GM20431 (cell line): Measurements from ENCODE around the gene KIF5C.
"Not testable (repeated sequence)": the region's sequence is repeated elsewhere in the genome, so short reads cannot be mapped to it uniquely, and the experiment has no call there.

Source experiments
- in situ Hi-C: fragments of 300-500 bp; cut with MseI, MboI; formaldehyde crosslinking; loops from one replicate; pipeline ENCODE4 v1.15.0; 2020; ENCODE audit warnings: low sequenced_read_pairs; ENCODE audit not compliant: unreplicated experiment

Gene KIF5C

DNA sequence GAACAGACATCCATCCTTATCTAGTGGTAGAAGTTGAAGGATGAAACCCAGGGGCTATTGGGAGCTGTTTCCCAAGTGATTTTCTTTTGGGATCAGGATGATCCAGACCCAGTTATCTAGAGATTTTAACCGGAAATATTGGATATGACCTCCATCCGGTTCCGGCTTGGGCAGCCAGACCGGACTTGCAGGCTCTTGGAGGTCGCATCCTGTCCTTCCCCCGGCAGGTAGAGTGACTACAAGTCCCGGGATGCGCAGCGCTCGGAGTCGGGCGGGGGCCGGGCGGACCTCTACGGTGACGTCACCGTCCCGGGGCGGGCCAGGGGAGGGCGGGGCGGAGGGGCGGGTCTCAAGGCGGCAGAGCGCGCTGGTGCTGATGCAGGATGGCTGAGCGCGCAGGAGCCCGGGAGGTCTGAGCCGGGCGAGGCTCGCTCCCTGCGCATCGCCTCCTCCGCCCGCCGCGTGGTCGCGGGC, at the start of gene KIF5C:
Gene KIF5C, plus strand, starts transcription at position 360 of the 474 bp plus-strand sequence. CDS start 391 bp downstream, outside the sequence.
- in situ Hi-C loops: no loop called here

- in situ Hi-C loops: no loop called here
Measured at GRCh38 chr2:148826791-148827190, 48.2 kb upstream of the KIF5C start.

DNA sequence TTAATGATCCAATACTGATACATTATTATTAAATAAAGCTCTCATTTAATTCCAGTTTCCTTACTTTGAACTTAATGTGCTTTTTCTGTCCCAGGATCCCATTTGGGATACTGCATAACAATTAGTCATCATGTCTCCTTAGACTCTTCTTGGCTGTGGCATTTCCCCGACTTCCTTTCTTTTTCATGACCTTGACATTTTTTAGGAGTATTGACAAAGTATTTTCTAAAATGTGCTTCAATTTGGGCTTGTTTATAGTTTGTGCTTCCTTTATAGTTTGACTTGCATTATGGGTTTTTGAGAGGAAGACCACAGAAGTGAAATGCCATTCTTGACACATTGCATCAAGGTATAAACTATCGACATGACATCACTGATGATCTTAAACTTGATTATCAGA, 46.1 kb upstream of the KIF5C start:
- in situ Hi-C loops: no loop called here

GRCh38 chr2:148829618-148830017, 45.4 kb upstream of the KIF5C start:
- in situ Hi-C loops: no loop called here

- in situ Hi-C loops: no loop called here
Measured at GRCh38 chr2:148832637-148833036, 42.4 kb upstream of the KIF5C start.

DNA sequence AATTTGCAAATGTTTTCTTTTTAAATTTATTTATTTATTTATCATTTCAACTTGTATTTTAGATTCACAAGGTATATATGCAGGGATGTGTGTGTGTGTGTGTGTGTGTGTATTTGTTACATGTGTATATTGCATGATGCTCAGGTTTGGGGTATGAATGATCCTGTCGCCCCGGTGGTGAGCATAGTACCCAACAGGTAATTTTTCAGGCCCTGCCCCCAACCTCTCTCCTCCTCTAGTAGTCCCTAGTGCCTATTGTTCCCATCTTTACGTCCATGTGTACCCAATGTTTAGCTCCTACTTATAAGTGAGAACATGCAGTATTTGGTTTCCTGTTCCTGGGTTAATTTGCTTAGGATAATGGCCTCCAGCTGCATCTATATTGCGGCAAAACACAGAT, 33.0 kb upstream of the KIF5C start:
- in situ Hi-C loops: no loop called here

DNA sequence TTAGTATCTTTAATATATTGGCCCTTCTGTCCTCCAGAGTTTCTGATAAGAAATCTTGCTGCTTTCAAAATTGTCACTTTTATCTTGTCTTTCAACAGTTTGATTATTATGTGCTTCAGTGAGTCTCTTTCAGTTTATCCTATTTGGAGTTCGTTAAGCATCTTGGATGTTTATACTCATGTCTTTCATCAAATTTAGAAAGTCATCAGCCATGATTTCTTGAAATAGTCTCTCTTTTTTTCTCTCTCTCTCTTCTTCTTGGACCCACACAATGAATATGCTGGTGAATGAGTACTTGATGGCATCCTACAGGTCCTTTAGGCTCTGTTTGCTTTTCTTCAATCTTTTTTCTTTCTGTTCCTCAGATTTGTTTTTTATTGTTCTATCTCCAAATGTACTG, 26.9 kb upstream of the KIF5C start:
- in situ Hi-C loops: no loop called here

DNA sequence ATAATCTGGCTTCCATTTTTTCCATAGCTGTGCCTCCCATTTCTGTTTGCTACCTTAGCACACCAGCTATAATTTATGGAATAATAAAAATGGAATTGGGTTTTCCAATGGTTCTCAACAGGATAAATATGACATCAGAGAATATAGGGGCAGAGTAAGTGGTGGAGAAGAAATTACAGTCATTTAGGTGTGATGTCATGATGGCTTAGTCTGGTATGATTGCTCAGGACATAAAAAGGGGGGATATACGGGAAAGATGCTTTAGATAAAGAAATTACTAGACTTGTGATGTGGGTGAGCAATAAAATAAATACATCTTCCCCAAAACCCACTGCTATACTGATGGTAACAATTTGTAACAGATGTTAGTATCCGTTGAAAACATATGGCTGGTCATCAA, 21.6 kb upstream of the KIF5C start:
- in situ Hi-C loops: no loop called here

GRCh38 chr2:148860037-148860436, 15.0 kb upstream of the KIF5C start:
- in situ Hi-C loops: no loop called here

DNA sequence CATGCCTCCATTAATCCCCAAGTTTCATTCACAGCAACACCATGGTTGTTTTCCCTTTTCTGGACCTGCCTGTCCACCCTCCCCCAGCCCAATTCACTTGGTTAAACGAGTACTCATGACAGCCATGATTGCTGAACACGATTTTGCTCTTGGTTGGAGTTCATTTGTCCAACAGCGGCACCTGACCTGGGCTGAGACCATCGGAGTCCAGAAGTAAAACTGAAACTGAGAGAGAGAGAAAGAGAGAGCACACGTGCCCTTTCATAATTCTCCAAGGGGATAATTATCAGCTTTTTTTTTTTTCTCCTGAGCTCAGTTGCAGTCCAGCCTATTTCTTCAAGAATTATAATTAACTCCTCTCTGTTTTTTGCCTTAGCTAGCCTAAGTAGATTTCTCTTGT, 13.7 kb upstream of the KIF5C start:
- in situ Hi-C loops: no loop called here

DNA sequence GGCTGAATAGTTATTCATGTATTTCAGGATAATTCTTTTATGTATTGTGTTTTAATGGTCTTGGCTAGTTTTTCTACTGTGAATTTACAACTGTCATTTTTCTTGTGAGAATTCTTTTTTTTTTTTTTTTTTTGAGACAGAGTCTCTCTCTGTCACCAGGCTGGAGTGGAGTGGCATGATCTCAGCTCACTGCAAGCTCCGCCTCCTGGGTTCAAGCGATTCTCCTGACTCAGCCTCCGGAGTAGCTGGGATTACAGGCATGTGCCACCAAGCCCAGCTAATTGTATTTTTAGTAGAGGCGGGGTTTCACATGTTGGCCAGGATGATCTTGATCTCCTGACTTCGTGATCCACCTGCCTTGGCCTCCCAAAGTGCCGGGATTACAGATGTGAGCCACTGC, 12.5 kb upstream of the KIF5C start:
- in situ Hi-C loops: not testable (repeated sequence)

- in situ Hi-C loops: no loop called here
Measured at GRCh38 chr2:148865512-148865911, 9.5 kb upstream of the KIF5C start.

DNA sequence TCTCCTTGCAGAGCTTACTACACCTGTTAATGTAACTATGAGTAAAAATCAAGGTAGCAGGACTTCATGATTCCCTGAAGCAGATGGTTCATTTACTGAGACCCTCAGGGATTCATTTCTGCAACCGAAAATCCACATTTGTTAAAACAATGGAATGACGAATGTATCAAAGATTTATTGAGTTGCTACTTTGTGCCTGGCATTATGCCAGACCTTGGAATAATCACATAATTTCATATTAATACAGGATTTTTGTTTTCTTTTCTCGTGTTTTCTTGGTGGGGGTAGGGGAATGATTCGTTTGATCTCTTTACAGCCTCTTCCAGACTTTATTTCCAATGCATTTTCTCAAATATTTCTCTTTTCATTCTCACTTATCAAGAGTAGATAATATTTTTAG, 8.9 kb upstream of the KIF5C start:
- in situ Hi-C loops: no loop called here

DNA sequence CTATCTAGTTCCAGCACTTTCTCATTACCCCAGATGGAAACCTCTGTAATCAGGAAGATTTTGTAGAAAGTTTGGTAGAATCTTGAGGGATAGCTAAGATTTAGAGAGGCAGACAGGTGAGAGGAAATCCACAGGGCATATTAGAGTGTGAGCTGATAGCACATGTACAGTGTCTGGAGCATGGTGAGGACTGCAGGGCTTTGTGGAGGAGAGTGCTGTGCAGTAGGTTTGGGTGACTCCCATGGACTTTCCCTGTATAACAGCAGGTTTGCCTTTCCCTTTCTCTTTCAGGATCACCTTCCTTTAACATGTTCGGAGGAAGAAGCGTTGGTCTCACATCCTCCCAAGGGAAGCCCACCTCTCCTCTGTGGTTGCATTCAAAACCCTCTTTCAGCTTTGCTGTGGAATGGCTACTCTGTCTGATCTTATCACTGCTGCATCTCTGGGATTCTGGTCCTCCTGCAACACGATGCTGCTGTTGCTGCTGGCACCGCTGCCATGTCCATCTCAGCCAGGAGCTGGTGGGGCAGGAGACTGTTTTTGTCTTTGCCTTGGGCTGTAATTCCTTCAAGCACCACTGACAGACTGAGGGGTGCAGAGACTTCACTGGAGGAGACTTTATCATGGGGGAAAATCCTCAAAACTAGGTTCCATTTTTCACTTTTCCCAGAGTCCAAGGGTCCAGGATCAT, 7.8 kb upstream of the KIF5C start:
- in situ Hi-C loops: no loop called here

- in situ Hi-C loops: no loop called here
Measured at GRCh38 chr2:148875387-148876051, 492 bp downstream of the KIF5C start.

GRCh38 chr2:148876202-148876594, 1.2 kb downstream of the KIF5C start:
- in situ Hi-C loops: no loop called here

DNA sequence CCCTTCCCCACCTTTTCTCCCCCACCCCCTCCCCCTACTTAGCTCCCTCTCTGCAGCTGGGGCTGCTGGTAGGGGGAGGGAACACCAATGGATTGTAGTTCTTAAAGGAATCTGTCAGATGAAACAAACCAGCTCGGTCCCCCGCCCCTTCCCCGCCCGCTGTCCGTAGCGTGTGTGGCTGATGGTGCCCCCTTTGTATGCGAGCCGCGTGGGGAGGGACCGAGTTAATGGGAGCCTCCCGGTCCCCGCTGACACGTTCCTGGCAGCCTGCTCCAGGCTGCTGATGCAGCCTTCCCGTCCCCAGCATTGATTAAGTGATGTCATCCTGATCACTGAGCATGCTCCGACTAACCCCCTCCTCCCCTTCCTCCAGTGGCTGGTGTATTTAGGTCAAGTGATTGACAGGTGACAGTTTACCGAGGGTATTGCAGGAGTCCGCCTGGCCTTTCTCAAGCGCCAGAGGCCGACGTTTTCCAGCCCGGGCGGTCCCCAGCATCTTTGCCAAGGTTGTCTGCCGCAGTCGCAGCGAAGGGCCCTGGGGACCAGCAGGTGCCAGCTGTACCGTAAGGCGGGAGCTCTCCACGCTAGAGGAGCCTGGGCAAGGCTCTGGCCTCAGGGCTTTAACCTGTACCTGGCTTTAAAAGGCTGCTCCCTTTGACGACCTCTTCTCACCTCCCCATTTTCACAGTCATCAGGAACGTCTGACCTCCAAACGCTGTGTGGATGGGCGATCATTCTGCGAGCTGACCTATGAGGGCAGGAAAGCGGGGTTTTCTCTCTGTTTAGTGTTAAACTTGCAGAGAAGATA, 1.8 kb downstream of the KIF5C start:
- in situ Hi-C loops: no loop called here

- in situ Hi-C loops: no loop called here
Measured at GRCh38 chr2:148877403-148877740, 2.3 kb downstream of the KIF5C start.

- in situ Hi-C loops: no loop called here
Measured at GRCh38 chr2:148880636-148881035, 5.6 kb downstream of the KIF5C start.

- in situ Hi-C loops: no loop called here
Measured at GRCh38 chr2:148882051-148882450, 7.0 kb downstream of the KIF5C start.

GRCh38 chr2:148885209-148885608, 10.2 kb downstream of the KIF5C start:
- in situ Hi-C loops: no loop called here
